Activated CD8-positive, alpha-beta T cell treated with anti-CD3 and anti-CD28 coated beads, Interleukin-2, amount 10 ng/mL, durations not matched to agents 7 days and 5 days (primary cell): Measurements from ENCODE around the gene PEPD. TPM values are rescaled to one million over a fixed set of nuclear protein-coding genes. Genes with fewer than 3 reads are reported as not detected.

Source experiments
- ATAC-seq: fragments of 150-1000 bp; cut with Tn5 transposase; one replicate; pipeline ENCODE4 v1.10.0; 2021; ENCODE audit warnings: moderate library complexity
- CTCF ChIA-PET: fragments of 350-600 bp; sonication (Branson Sonifier 250); formaldehyde crosslinking; loops from one replicate; lab custom pipeline; 2021; ENCODE audit warnings: antibody characterized with exemption; lab: Charles Lee
- POLR2A ChIA-PET: fragments of 350-600 bp; sonication (Branson Sonifier 250); formaldehyde crosslinking; loops from one replicate; lab custom pipeline; 2021; ENCODE audit warnings: antibody characterized with exemption; lab: Charles Lee
- DNase-seq: peaks from one replicate; pipeline ENCODE4 v3.0.0-alpha.2; 2020
- H3K27ac Mint-ChIP-seq: one replicate; pipeline ENCODE4 v1.8.0; 2021; ENCODE audit warnings: mild to moderate bottlenecking, mixed read lengths
- H3K27me3 Mint-ChIP-seq: one replicate; pipeline ENCODE4 v1.8.0; 2021; ENCODE audit warnings: low read depth, mixed read lengths
- H3K36me3 Mint-ChIP-seq: one replicate; pipeline ENCODE4 v1.8.0; 2021; ENCODE audit warnings: low read depth, mixed read lengths
- H3K4me1 Mint-ChIP-seq: one replicate; pipeline ENCODE4 v1.8.0; 2021; ENCODE audit warnings: low read depth, mixed read lengths
- H3K4me3 Mint-ChIP-seq: one replicate; pipeline ENCODE4 v1.8.0; 2021; ENCODE audit warnings: mild to moderate bottlenecking, mixed read lengths
- H3K9me3 Mint-ChIP-seq: one replicate; pipeline ENCODE4 v1.8.0; 2022; ENCODE audit warnings: mixed read lengths; ENCODE audit not compliant: insufficient read depth
- total RNA-seq, 2 experiments: library from RNA; stranded (reverse); gene quantifications; one replicate each; pipeline ENCODE4 v1.2.3, GENCODE V29; 2021

PEPD gene
- total RNA-seq, 2 experiments from 2014 or later = 27.9 to 30.5 TPM

DNA sequence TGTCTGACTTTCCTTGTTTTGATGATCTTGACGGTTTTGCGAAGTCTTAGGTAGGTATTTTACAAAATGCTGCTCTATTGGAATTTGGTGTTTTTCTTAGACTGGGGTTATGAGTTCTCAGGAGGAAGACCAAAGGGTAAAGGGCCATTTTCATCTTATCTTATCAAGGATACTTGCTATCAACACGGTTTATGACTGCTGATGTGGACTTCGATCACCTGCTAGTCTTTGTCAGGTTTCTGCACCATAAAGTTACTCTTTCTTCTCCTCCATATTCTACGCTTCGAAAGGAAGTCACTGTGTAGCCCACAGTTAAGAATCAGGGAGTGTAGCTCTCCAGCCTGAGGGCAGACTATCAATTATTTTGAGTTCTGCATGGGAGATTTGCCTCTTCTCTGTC is 155.5 kb downstream of the PEPD start:
- H3K36me3 Mint-ChIP-seq = no peaks in the 10 kb centered on the region
- ChIA-PET POLR2A (no interaction called here), CTCF (no interaction called here)
- ATAC-seq (no peak), DNase-seq (no peak)
- H3K9me3 Mint-ChIP-seq = no peaks in the 10 kb centered on the region
- H3K4me3 Mint-ChIP-seq = no peak overlapping the region
- H3K27ac Mint-ChIP-seq = no peak overlapping the region
- no peaks in the 10 kb centered on the region for H3K4me1 Mint-ChIP-seq
- peaks cover 16% of the 10 kb centered on the region for H3K27me3 Mint-ChIP-seq

DNA sequence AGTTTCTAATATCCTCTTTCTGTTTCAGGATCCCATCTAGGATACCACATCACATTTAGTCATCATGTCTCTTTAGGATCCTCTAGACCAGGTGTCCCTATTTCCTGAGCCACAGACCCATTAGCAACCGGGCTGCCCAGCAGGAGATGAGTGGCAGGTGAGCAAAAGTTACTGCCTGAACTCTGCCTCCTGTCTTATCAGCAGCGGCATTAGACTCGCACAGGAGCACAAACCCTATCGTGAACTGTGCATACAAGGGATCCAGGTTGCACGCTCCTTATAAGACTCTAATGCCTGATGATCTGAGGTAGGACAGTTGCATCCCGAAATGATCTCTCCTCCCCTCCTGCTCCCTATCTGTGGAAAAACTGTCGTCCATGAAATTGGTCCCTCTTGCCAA is 155.9 kb downstream of the PEPD start:
- CTCF ChIA-PET = no interaction called here
- POLR2A ChIA-PET = no interaction called here
- Mint-ChIP-seq H3K4me1 (no peaks in the 10 kb centered on the region), H3K4me3 (no peak overlapping the region), H3K9me3 (no peaks in the 10 kb centered on the region), H3K36me3 (no peaks in the 10 kb centered on the region), H3K27ac (no peak overlapping the region), H3K27me3 (peaks cover 16% of the 10 kb centered on the region)
- no peak for DNase-seq
- ATAC-seq = no peak

- ChIA-PET POLR2A (no interaction called here), CTCF (no interaction called here)
- H3K27me3 Mint-ChIP-seq = peaks cover 18% of the 10 kb centered on the region
- DNase-seq (no peak), ATAC-seq (no peak)
- H3K36me3 Mint-ChIP-seq = no peaks in the 10 kb centered on the region
- no peaks in the 10 kb centered on the region for H3K4me1 Mint-ChIP-seq
- H3K9me3 Mint-ChIP-seq = no peaks in the 10 kb centered on the region
- H3K4me3 Mint-ChIP-seq = no peak overlapping the region
- H3K27ac Mint-ChIP-seq = no peak overlapping the region
Measured at GRCh38 chr19:33363476-33363875, 158.1 kb downstream of the PEPD start.

DNA sequence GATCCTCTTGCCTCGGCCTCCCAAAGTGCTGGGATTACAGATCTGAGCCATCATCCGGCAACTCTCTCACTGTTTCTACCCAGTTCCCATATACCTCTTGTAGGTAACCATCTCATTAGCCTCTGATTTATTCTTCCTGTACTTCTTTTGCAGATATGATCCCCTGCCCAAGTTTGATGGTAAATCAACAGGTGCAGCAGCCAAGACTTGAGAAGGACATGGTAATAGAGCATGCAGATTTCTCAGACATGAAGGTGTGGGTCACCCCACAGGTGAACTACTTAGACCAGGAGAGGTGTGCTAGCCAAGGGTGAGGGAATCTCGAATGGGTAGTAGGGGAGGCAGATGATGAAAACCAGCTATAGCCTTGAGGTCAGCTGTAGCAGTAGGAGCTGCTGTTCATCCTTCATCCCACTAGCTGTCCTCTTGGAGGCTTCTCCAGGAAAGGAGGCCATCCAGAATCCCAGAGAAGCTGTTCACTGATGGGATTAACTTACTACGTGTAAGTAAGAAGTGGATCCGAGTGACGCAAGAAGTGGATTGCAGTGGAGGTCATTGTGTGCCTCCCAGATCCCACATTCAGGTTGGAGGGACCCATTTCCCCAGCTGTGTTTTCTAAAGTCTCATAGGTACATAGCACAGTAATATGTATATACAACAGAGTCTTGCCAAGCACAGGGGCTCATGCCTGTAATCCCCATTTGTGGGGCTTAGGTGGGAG is 158.9 kb downstream of the PEPD start:
- DNase-seq (no peak), ATAC-seq (no peak)
- no peaks in the 10 kb centered on the region for H3K4me1 Mint-ChIP-seq
- H3K4me3 Mint-ChIP-seq = no peak overlapping the region
- peaks cover 13% of the 10 kb centered on the region for H3K27me3 Mint-ChIP-seq
- no peaks in the 10 kb centered on the region for H3K36me3 Mint-ChIP-seq
- POLR2A ChIA-PET = no interaction called here
- H3K9me3 Mint-ChIP-seq = no peaks in the 10 kb centered on the region
- CTCF ChIA-PET = no interaction called here
- no peak overlapping the region for H3K27ac Mint-ChIP-seq

DNA sequence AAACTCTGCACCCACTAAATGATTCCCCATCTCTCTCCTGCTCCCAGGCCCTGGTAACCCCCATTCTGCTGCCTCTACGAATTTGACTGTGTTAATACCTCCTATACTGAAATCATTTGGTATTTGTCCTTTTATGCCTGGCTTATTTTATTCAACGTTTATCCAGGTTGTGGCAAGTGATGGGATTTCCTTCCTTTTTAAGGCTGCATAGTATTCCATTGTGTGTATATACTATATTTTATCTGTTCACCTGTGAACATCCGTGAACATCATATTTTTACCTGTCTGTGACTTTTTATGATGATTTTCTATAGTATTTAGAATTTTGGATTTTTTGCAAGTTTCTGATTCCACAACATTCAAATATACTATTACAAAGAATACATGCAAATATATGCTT is 162.0 kb downstream of the PEPD start:
- POLR2A ChIA-PET = no interaction called here
- Mint-ChIP-seq H3K9me3 (peaks cover 6% of the 10 kb centered on the region), H3K4me3 (no peak overlapping the region), H3K36me3 (no peaks in the 10 kb centered on the region), H3K27ac (no peak overlapping the region), H3K4me1 (no peaks in the 10 kb centered on the region), H3K27me3 (peaks cover 13% of the 10 kb centered on the region)
- no peak for ATAC-seq
- CTCF ChIA-PET = interaction anchor here (1.1 kb wide), 1 partner anchor 14 kb away, joined by 3 read pairs; the partner anchor contains the start of gene CEBPG
- DNase-seq = no peak

- no peak for DNase-seq
- Mint-ChIP-seq H3K27ac (no peak overlapping the region), H3K4me3 (no peak overlapping the region), H3K27me3 (peaks cover 15% of the 10 kb centered on the region), H3K4me1 (no peaks in the 10 kb centered on the region), H3K9me3 (peaks cover 6% of the 10 kb centered on the region), H3K36me3 (no peaks in the 10 kb centered on the region)
- ATAC-seq = no peak
- ChIA-PET POLR2A (no interaction called here), CTCF (no interaction called here)
Measured at GRCh38 chr19:33358408-33358807, 163.2 kb downstream of the PEPD start.

GRCh38 chr19:33357556-33357955 is 164.0 kb downstream of the PEPD start:
- Mint-ChIP-seq H3K27me3 (peaks cover 15% of the 10 kb centered on the region), H3K27ac (no peak overlapping the region), H3K36me3 (no peaks in the 10 kb centered on the region), H3K9me3 (peaks cover 6% of the 10 kb centered on the region), H3K4me1 (no peaks in the 10 kb centered on the region), H3K4me3 (no peak overlapping the region)
- DNase-seq = no peak
- ChIA-PET POLR2A (no interaction called here), CTCF (no interaction called here)
- ATAC-seq = no peak

- no peaks in the 10 kb centered on the region for H3K36me3 Mint-ChIP-seq
- H3K4me3 Mint-ChIP-seq = no peak overlapping the region
- ChIA-PET POLR2A (no interaction called here), CTCF (no interaction called here)
- no peaks in the 10 kb centered on the region for H3K4me1 Mint-ChIP-seq
- H3K9me3 Mint-ChIP-seq = peaks cover 6% of the 10 kb centered on the region
- no peak for ATAC-seq
- H3K27me3 Mint-ChIP-seq = peaks cover 12% of the 10 kb centered on the region
- H3K27ac Mint-ChIP-seq = no peak overlapping the region
- DNase-seq = no peak
Measured at GRCh38 chr19:33355535-33355934, 166.1 kb downstream of the PEPD start.

- ChIA-PET CTCF (no interaction called here), POLR2A (interaction anchor here (0.6 kb wide), 1 partner anchor 89 kb away, joined by 3 read pairs; no protein-coding TSS in a partner anchor)
- Mint-ChIP-seq H3K27ac (no peak overlapping the region), H3K4me1 (no peaks in the 10 kb centered on the region), H3K27me3 (peaks cover 7% of the 10 kb centered on the region), H3K9me3 (peaks cover 3% of the 10 kb centered on the region), H3K4me3 (no peak overlapping the region), H3K36me3 (no peaks in the 10 kb centered on the region)
- DNase-seq (no peak), ATAC-seq (no peak)
Measured at GRCh38 chr19:33350538-33351309, 170.9 kb downstream of the PEPD start.

DNA sequence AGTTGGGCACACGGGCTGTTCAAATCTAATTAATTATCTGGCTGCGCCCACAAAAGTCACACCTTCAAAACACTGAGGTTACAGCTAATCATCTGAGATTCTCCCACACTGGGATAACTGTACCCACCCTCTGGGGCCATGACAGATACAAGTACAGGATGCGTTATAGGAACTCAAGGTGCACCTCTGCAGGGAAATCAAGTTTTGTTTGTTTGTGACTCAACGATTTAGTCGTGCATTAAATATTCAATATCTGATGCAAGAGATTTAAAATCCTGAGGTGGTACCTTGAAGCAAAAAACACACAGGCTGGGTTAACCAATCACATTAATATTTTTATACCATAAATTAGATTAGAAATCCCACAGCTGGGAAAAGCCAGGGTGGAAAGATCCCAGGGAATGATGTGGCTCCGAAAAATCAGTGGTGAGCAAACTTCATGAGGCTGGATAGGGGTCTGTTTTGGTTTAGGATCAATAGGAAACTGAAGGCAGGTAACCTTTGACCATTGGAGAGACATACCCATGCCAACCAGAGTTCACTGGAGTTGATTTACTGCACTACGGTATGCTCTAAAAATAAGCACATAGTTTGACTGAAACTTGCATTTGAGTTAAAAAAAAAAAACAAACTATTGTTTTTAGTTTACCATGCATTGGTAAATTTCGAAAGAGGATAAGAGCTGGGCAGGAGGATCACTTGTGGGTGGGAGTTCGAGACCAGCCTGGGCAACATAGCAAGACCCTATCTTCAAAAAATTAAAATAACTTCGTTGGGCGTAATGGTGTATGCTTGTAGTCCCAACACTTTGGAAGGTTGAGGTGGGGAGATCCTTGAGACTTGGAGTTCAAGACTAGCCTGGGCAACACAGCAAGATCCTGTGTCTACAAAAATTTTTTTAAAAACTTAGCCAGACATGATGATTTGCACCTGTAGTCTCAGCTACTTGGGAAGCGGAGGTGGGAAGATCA is 172.0 kb downstream of the PEPD start:
- Mint-ChIP-seq H3K27ac (no peak overlapping the region), H3K9me3 (no peaks in the 10 kb centered on the region), H3K4me1 (no peaks in the 10 kb centered on the region), H3K27me3 (peaks cover 8% of the 10 kb centered on the region), H3K36me3 (no peaks in the 10 kb centered on the region), H3K4me3 (no peak overlapping the region)
- ATAC-seq (no peak), DNase-seq (no peak)
- ChIA-PET POLR2A (no interaction called here), CTCF (no interaction called here)

GRCh38 chr19:33348301-33349010 is 173.1 kb downstream of the PEPD start:
- Mint-ChIP-seq H3K36me3 (no peaks in the 10 kb centered on the region), H3K9me3 (no peaks in the 10 kb centered on the region), H3K27me3 (peaks cover 13% of the 10 kb centered on the region), H3K4me1 (no peaks in the 10 kb centered on the region), H3K27ac (no peak overlapping the region), H3K4me3 (no peak overlapping the region)
- ChIA-PET POLR2A (no interaction called here), CTCF (no interaction called here)
- no peak for DNase-seq
- no peak for ATAC-seq
